ENCODE data around the gene SYT8.

- no peak for TF ChIP-seq ZNF37A (tag by site-specific recombination; IDR thresholded peaks at IDR 0.05)
- TF ChIP-seq CTCF (tag by site-specific recombination; IDR thresholded peaks at IDR 0.05): no peak
- no peak for TF ChIP-seq ZNF274 (IDR thresholded peaks at IDR 0.05; ENCODE audit: low read length)
- no peak for TF ChIP-seq ZNF274 (tag by site-specific recombination; IDR thresholded peaks at IDR 0.05; ENCODE audit: borderline replicate concordance)
- no peak for TF ChIP-seq ZNF223 (tag by site-specific recombination; IDR thresholded peaks at IDR 0.05)
- no peak for TF ChIP-seq MYNN (tag by site-specific recombination; IDR thresholded peaks at IDR 0.05; ENCODE audit: borderline replicate concordance)
- no peak for TF ChIP-seq FEZF1 (tag by site-specific recombination; IDR thresholded peaks at IDR 0.05)
- no peak for TF ChIP-seq ZNF677 (tag by site-specific recombination; IDR thresholded peaks at IDR 0.05)
- TF ChIP-seq ZNF311 (tag by site-specific recombination; IDR thresholded peaks at IDR 0.05; ENCODE audit: borderline replicate concordance): no peak
These were observed 45.3 kb downstream of the SYT8 start for GRCh38 chr11:1879941-1880720.

All from HEK293 (cell line).